ENCODE data around the gene NOVA2. TPM values are rescaled to one million over a fixed set of nuclear protein-coding genes. Genes with fewer than 3 reads are reported as not detected.
A peak's percentile ranks its signal among the peaks of the same experiment; 100 is the strongest.

NOVA2 gene
- total RNA-seq, 1 experiment from 2014 or later = 11.3 TPM

GRCh38 chr19:46014941-46015686, 41.4 kb upstream of the NOVA2 start:
- POLR2A ChIA-PET = interaction anchor here (1.0 to 1.2 kb wide), 2 partner anchors 62 to 114 kb away, joined by 3 to 4 read pairs; no protein-coding TSS in a partner anchor
- peaks cover 31% of the 10 kb centered on the region for H3K27me3 Mint-ChIP-seq (ENCODE audit: low read depth)

GRCh38 chr19:46014534-46014933, 40.9 kb upstream of the NOVA2 start:
- no peak for ATAC-seq
- Mint-ChIP-seq H3K9me3 (no peaks in the 10 kb centered on the region), H3K27ac (no peak overlapping the region), H3K4me1 (peaks cover 17% of the 10 kb centered on the region), H3K4me3 (peak overlapping the region; percentile 76), H3K27me3 (ENCODE audit: low read depth) (peaks cover 31% of the 10 kb centered on the region), H3K36me3 (no peaks in the 10 kb centered on the region; the same call in 1 of the 2 replicates)
- TF ChIP-seq ZBTB43 (CRISPR knock-in tag; IDR thresholded peaks at IDR 0.05) (no peak), NR1H2 (CRISPR knock-in tag; IDR thresholded peaks at IDR 0.05) (no peak), OVOL2 (CRISPR knock-in tag; IDR thresholded peaks at IDR 0.05; ENCODE audit: borderline replicate concordance) (no peak), SMAD3 (CRISPR knock-in tag; IDR thresholded peaks at IDR 0.05; ENCODE audit: borderline replicate concordance) (no peak), NFYB (CRISPR knock-in tag; conservative IDR thresholded peaks at IDR 0.05; ENCODE audit: low read depth) (no peak), FOXP4 (CRISPR knock-in tag; IDR thresholded peaks at IDR 0.05) (no peak), ARID4B (CRISPR knock-in tag; IDR thresholded peaks at IDR 0.05; ENCODE audit: borderline replicate concordance) (no peak), FOXK1 (CRISPR knock-in tag; IDR thresholded peaks at IDR 0.05) (no peak), FOXP1 (CRISPR knock-in tag; IDR thresholded peaks at IDR 0.05; ENCODE audit: borderline replicate concordance) (no peak)
- ChIA-PET CTCF (interaction anchor here (1.1 to 6.3 kb wide), 8 partner anchors 13 to 250 kb away, joined by 3 to 76 read pairs (median 16); no protein-coding TSS in a partner anchor), POLR2A (interaction anchor here (1.0 to 1.2 kb wide), 2 partner anchors 63 to 113 kb away, joined by 3 to 4 read pairs; no protein-coding TSS in a partner anchor)
- no peak for DNase-seq (ENCODE audit: low spot score)

More at GRCh38 chr19:46014941-46015686, 41.4 kb upstream of the NOVA2 start:
- H3K27ac Mint-ChIP-seq = no peak overlapping the region
- DNase-seq (ENCODE audit: low spot score) = peak; percentile 92
- H3K4me3 Mint-ChIP-seq = peak overlapping the region; percentile 82
- peaks cover 17% of the 10 kb centered on the region for H3K4me1 Mint-ChIP-seq
- H3K9me3 Mint-ChIP-seq = no peaks in the 10 kb centered on the region
- peak; percentile 82 for ATAC-seq
- H3K36me3 Mint-ChIP-seq = no peaks in the 10 kb centered on the region; the same call in 1 of the 2 replicates
- peak; percentile 67; the same call in 1 of the 2 replicates for TF ChIP-seq SP1 (CRISPR knock-in tag; conservative IDR thresholded peaks at IDR 0.05)
- TF ChIP-seq NR3C1 (CRISPR knock-in tag; conservative IDR thresholded peaks at IDR 0.05; ENCODE audit: low read depth) = no peak
- no peak for TF ChIP-seq TP53 (CRISPR knock-in tag; IDR thresholded peaks at IDR 0.05)
- no peak for TF ChIP-seq ESRRA (CRISPR knock-in tag; IDR thresholded peaks at IDR 0.05; ENCODE audit: borderline replicate concordance)
- TF ChIP-seq IRF1 (CRISPR knock-in tag; IDR thresholded peaks at IDR 0.05) = no peak
- TF ChIP-seq NFATC4 (CRISPR knock-in tag; IDR thresholded peaks at IDR 0.05) = no peak
- TF ChIP-seq RORB (CRISPR knock-in tag; IDR thresholded peaks at IDR 0.05) = no peak
- no peak for TF ChIP-seq TCF7 (CRISPR knock-in tag; IDR thresholded peaks at IDR 0.05; ENCODE audit: low read depth)
- no peak for TF ChIP-seq CREM (CRISPR knock-in tag; IDR thresholded peaks at IDR 0.05)
- TF ChIP-seq HMGA2 (CRISPR knock-in tag; IDR thresholded peaks at IDR 0.05) = no peak
- no peak for TF ChIP-seq NFE2L1 (CRISPR knock-in tag; IDR thresholded peaks at IDR 0.05)
- TF ChIP-seq TEAD4 (CRISPR knock-in tag; IDR thresholded peaks at IDR 0.05) = no peak
- no peak for TF ChIP-seq SOX15 (CRISPR knock-in tag; IDR thresholded peaks at IDR 0.05)
- 0 out of 2 replicates have a peak, but pooled peaks have one; percentile 33 for TF ChIP-seq CBFB (CRISPR knock-in tag; IDR thresholded peaks at IDR 0.05; ENCODE audit: low read depth)
- TF ChIP-seq FOXP1 (CRISPR knock-in tag; IDR thresholded peaks at IDR 0.05; ENCODE audit: borderline replicate concordance) = peak; percentile 52; the same call in 1 of the 2 replicates
- CTCF ChIA-PET = interaction anchor here (0.6 to 6.3 kb wide), 13 partner anchors 13 to 853 kb away, joined by 3 to 76 read pairs (median 4); no protein-coding TSS in a partner anchor
